Astrocyte (in vitro differentiated cells and primary cell): ENCODE results near the gene TSPEAR. TPM values are rescaled to one million over a fixed set of nuclear protein-coding genes. Genes with fewer than 3 reads are reported as not detected.

Experiments
- DNase-seq: peaks from one replicate; pipeline ENCODE4 v3.0.0-alpha.2; 2010; ENCODE audit warnings: low read depth
- FAIRE-seq: peaks from 2 replicates; lab custom pipeline; 2011; peaks lifted over from hg19 to GRCh38; lab: Jason Lieb, UNC
- H2AFZ ChIP-seq: 2 replicates; pipeline ENCODE4 v1.6.0; 2012; ENCODE audit warnings: low read depth, low read length, inconsistent platforms
- H3K27ac ChIP-seq: 2 replicates; pipeline ENCODE4 v1.5.1; 2011; ENCODE audit warnings: low read depth, low read length, inconsistent platforms
- H3K27me3 ChIP-seq: 2 replicates; pipeline ENCODE4 v1.6.0; 2011; ENCODE audit warnings: low read length, inconsistent platforms; ENCODE audit not compliant: insufficient read depth
- H3K36me3 ChIP-seq: 2 replicates; pipeline ENCODE4 v1.5.1; 2011; ENCODE audit warnings: low read length, inconsistent platforms; ENCODE audit not compliant: insufficient read depth
- H3K4me1 ChIP-seq: 2 replicates; pipeline ENCODE4 v1.5.1; 2011; ENCODE audit warnings: low read length, inconsistent platforms; ENCODE audit not compliant: insufficient read depth
- H3K4me2 ChIP-seq: 2 replicates; pipeline ENCODE4 v1.6.0; 2012; ENCODE audit warnings: low read length, inconsistent platforms
- H3K4me3 ChIP-seq: 2 replicates; pipeline ENCODE4 v1.5.1; 2011; ENCODE audit warnings: low read depth, mild to moderate bottlenecking, low read length, inconsistent platforms; ENCODE audit not compliant: insufficient read depth
- H3K79me2 ChIP-seq: 2 replicates; pipeline ENCODE4 v1.6.0; 2012; ENCODE audit warnings: mild to moderate bottlenecking, low read length, inconsistent platforms; ENCODE audit not compliant: insufficient read depth
- H3K9ac ChIP-seq: 2 replicates; pipeline ENCODE4 v1.6.0; 2012; ENCODE audit warnings: mild to moderate bottlenecking, low read length, inconsistent platforms
- H3K9me3 ChIP-seq: 2 replicates; pipeline ENCODE4 v1.5.1; 2012; ENCODE audit warnings: low read depth, mild to moderate bottlenecking, low read length, inconsistent platforms; ENCODE audit not compliant: insufficient read depth
- H4K20me1 ChIP-seq: 2 replicates; pipeline ENCODE4 v1.6.0; 2012; ENCODE audit warnings: low read length, inconsistent platforms; ENCODE audit not compliant: insufficient read depth
- H3K27ac Mint-ChIP-seq: one replicate; pipeline ENCODE4 v1.8.0; 2021; ENCODE audit warnings: mild to moderate bottlenecking, mixed read lengths; ENCODE audit not compliant: unreplicated experiment
- H3K27me3 Mint-ChIP-seq: one replicate; pipeline ENCODE4 v1.8.0; 2021; ENCODE audit warnings: low read depth, mixed read lengths; ENCODE audit not compliant: unreplicated experiment
- H3K36me3 Mint-ChIP-seq: one replicate; pipeline ENCODE4 v1.8.0; 2021; ENCODE audit warnings: low read depth, mixed read lengths; ENCODE audit not compliant: unreplicated experiment
- H3K4me1 Mint-ChIP-seq: one replicate; pipeline ENCODE4 v1.8.0; 2021; ENCODE audit warnings: low read depth, mixed read lengths; ENCODE audit not compliant: unreplicated experiment
- H3K4me3 Mint-ChIP-seq: one replicate; pipeline ENCODE4 v1.8.0; 2021; ENCODE audit warnings: mild to moderate bottlenecking, moderate library complexity, mixed read lengths; ENCODE audit not compliant: unreplicated experiment
- H3K9me3 Mint-ChIP-seq: one replicate; pipeline ENCODE4 v1.8.0; 2021; ENCODE audit warnings: mild to moderate bottlenecking, mixed read lengths; ENCODE audit not compliant: unreplicated experiment
- EZH2 ChIP-seq: IDR thresholded peaks from 2 replicates; pipeline ENCODE4 v1.6.1; 2012; ENCODE audit warnings: mild to moderate bottlenecking, low read length, inconsistent platforms; ENCODE audit not compliant: insufficient read depth
- total RNA-seq: library from RNA; stranded (reverse); gene quantifications from 2 replicates; pipeline ENCODE4 v1.2.1, GENCODE V29; 2021
- TF ChIP-seq, protein P1 (sequence below): IDR thresholded peaks from 2 replicates; pipeline ENCODE4 v1.5.1; 2011; ENCODE audit warnings: low read depth, mild to moderate bottlenecking, inconsistent platforms, low read length, moderate library complexity; ENCODE audit not compliant: insufficient read depth

TSPEAR gene
- total RNA-seq, 1 donor from 2014 or later, result not detected

DNA sequence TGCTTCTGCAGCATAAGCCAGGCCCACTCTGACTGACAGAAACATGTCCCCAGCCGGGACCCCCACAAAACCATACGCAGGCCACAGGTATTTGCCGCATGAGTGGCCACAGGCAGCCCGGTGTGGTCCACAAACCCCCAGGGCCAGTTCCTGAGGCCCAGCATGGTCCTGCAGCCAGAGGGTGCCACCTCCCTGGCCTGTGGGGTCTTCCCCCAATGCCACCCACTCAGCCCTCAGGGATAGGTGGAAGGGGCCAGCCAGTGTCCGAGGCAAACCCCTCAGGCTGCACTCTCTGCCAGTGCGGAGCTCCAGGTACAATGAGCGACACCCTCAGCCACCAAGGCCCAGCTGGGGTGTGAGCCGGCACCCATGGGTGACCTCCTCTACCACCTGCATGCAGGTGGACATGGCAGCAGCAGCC, 46.8 kb upstream of the TSPEAR start:
- no peak overlapping the region for H3K4me3 ChIP-seq
- Mint-ChIP-seq H3K27me3 (peaks cover 39% of the 10 kb centered on the region), H3K27ac (no peak overlapping the region), H3K4me1 (no peaks in the 10 kb centered on the region), H3K9me3 (peaks cover 14% of the 10 kb centered on the region), H3K36me3 (no peaks in the 10 kb centered on the region), H3K4me3 (no peak overlapping the region)
- no peak overlapping the region for H3K4me2 ChIP-seq
- DNase-seq, result no peak
- no peak overlapping the region for H3K27ac ChIP-seq
- H3K79me2 ChIP-seq, result no peaks in the 10 kb centered on the region
- FAIRE-seq, result no peak
- H3K9ac ChIP-seq, result no peak overlapping the region
- H3K36me3 ChIP-seq, result no peaks in the 10 kb centered on the region
- H3K9me3 ChIP-seq, result no peaks in the 10 kb centered on the region
- H4K20me1 ChIP-seq, result no peaks in the 10 kb centered on the region
- H3K27me3 ChIP-seq, result no peaks in the 10 kb centered on the region
- H2AFZ ChIP-seq, result no peak overlapping the region
- TF ChIP-seq, protein P1, sequence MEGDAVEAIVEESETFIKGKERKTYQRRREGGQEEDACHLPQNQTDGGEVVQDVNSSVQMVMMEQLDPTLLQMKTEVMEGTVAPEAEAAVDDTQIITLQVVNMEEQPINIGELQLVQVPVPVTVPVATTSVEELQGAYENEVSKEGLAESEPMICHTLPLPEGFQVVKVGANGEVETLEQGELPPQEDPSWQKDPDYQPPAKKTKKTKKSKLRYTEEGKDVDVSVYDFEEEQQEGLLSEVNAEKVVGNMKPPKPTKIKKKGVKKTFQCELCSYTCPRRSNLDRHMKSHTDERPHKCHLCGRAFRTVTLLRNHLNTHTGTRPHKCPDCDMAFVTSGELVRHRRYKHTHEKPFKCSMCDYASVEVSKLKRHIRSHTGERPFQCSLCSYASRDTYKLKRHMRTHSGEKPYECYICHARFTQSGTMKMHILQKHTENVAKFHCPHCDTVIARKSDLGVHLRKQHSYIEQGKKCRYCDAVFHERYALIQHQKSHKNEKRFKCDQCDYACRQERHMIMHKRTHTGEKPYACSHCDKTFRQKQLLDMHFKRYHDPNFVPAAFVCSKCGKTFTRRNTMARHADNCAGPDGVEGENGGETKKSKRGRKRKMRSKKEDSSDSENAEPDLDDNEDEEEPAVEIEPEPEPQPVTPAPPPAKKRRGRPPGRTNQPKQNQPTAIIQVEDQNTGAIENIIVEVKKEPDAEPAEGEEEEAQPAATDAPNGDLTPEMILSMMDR, result no peak
- no peak for TF ChIP-seq EZH2
- H3K4me1 ChIP-seq, result no peaks in the 10 kb centered on the region

DNA sequence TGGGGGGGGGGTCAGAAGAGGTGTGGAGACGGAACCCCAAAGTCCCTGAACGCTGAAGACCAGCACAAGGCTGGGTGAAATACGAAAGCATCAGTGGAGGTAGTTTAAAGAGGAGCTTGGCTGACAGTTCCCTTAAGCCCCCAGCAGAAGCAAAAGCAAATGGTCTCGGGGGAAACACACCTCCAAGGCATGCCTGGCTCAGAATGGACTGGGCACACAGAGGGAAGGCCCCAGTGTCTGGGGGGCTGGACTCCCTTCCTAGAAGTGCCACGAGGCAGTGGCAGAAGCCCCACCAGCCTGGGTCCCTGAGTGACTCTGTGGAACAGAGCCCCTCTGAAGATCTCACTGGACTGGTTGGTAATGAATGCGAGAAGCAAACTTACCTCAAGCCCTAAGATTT, 46.4 kb upstream of the TSPEAR start:
- Histone ChIP-seq H3K9ac (no peak overlapping the region), H2AFZ (no peak overlapping the region), H3K27me3 (no peaks in the 10 kb centered on the region), H3K27ac (no peak overlapping the region), H3K4me3 (no peak overlapping the region), H3K36me3 (no peaks in the 10 kb centered on the region), H3K9me3 (no peaks in the 10 kb centered on the region), H3K79me2 (no peaks in the 10 kb centered on the region), H3K4me1 (no peaks in the 10 kb centered on the region), H3K4me2 (no peak overlapping the region), H4K20me1 (no peaks in the 10 kb centered on the region)
- H3K27me3 Mint-ChIP-seq, result peaks cover 43% of the 10 kb centered on the region
- no peaks in the 10 kb centered on the region for H3K4me1 Mint-ChIP-seq
- no peak for FAIRE-seq
- TF ChIP-seq, protein P1, result no peak
- no peak for TF ChIP-seq EZH2
- H3K9me3 Mint-ChIP-seq, result peaks cover 14% of the 10 kb centered on the region
- H3K4me3 Mint-ChIP-seq, result no peak overlapping the region
- H3K36me3 Mint-ChIP-seq, result no peaks in the 10 kb centered on the region
- H3K27ac Mint-ChIP-seq, result no peak overlapping the region
- DNase-seq, result no peak

- Mint-ChIP-seq H3K4me3 (no peak overlapping the region), H3K27ac (no peak overlapping the region), H3K4me1 (no peaks in the 10 kb centered on the region), H3K27me3 (peaks cover 46% of the 10 kb centered on the region), H3K9me3 (peaks cover 14% of the 10 kb centered on the region), H3K36me3 (no peaks in the 10 kb centered on the region)
- no peak overlapping the region for H3K4me2 ChIP-seq
- no peaks in the 10 kb centered on the region for H3K9me3 ChIP-seq
- no peak overlapping the region for H3K4me3 ChIP-seq
- no peaks in the 10 kb centered on the region for H3K79me2 ChIP-seq
- H3K27ac ChIP-seq, result no peak overlapping the region
- no peak overlapping the region for H2AFZ ChIP-seq
- no peak overlapping the region for H3K9ac ChIP-seq
- TF ChIP-seq, protein P1, result no peak
- no peak for TF ChIP-seq EZH2
- FAIRE-seq (no peak), DNase-seq (no peak)
- no peaks in the 10 kb centered on the region for H4K20me1 ChIP-seq
- no peaks in the 10 kb centered on the region for H3K36me3 ChIP-seq
- H3K27me3 ChIP-seq, result no peaks in the 10 kb centered on the region
- H3K4me1 ChIP-seq, result no peaks in the 10 kb centered on the region
These were observed 45.2 kb upstream of the TSPEAR start for GRCh38 chr21:44756423-44757185.
